IMR-90 (cell line): ENCODE results near the gene CHI3L1. TPM values are rescaled to one million over a fixed set of nuclear protein-coding genes. Genes with fewer than 3 reads are reported as not detected.

ENCODE experiments used
- ATAC-seq: fragments of 200-7000 bp; cut with Tn5 transposase; 2 replicates; pipeline ENCODE4 v1.9.1; 2020; ENCODE audit warnings: low read depth, mild to moderate bottlenecking, moderate library complexity
- BruUV-seq: library from RNA; stranded (reverse); fragments of 400-500 nt; replicated peaks from 2 replicates; lab custom pipeline; 2021; lab: Mats Ljungman, UMichigan
- CTCF ChIA-PET: fragments of 300-600 bp; formaldehyde crosslinking; extraction: SDS; loops from one replicate; lab custom pipeline; 2021; ENCODE audit warnings: antibody characterized with exemption; lab: Yijun Ruan, JAX
- POLR2A ChIA-PET: fragments of 300-600 bp; sonication (Branson Sonifier 250); formaldehyde crosslinking; loops from one replicate; lab custom pipeline; 2022; ENCODE audit warnings: antibody characterized with exemption; ENCODE audit not compliant: unreplicated experiment; lab: Charles Lee
- DNase-seq: peaks from one replicate; pipeline ENCODE4 v3.0.0; 2013
- H2AFZ ChIP-seq: replicated peaks from 2 replicates; pipeline ENCODE3; 2013; ENCODE audit warnings: low read length, mild to moderate bottlenecking; ENCODE audit not compliant: poor library complexity
- H2AK5ac ChIP-seq: 2 replicates; pipeline ENCODE4 v1.6.1; 2013; ENCODE audit warnings: low read depth, low read length, inconsistent platforms
- H2AK9ac ChIP-seq: replicated peaks from 2 replicates; pipeline ENCODE3; 2013; ENCODE audit warnings: mild to moderate bottlenecking, low read depth, low read length, moderate library complexity; ENCODE audit not compliant: poor library complexity
- H2BK120ac ChIP-seq: 2 replicates; pipeline ENCODE4 v1.6.1; 2013; ENCODE audit warnings: low read depth, low read length, inconsistent platforms
- H2BK15ac ChIP-seq: 3 replicates; pipeline ENCODE4 v1.6.1; 2013; ENCODE audit warnings: low read depth, low read length, inconsistent platforms
- H2BK20ac ChIP-seq: 2 replicates; pipeline ENCODE4 v1.6.1; 2013; ENCODE audit warnings: low read depth, mild to moderate bottlenecking, inconsistent platforms, low read length, moderate library complexity
- H2BK5ac ChIP-seq: 2 replicates; pipeline ENCODE4 v1.6.1; 2013; ENCODE audit warnings: mild to moderate bottlenecking, low read depth, low read length, inconsistent platforms; ENCODE audit not compliant: poor library complexity, severe bottlenecking
- H3K14ac ChIP-seq: replicated peaks from 2 replicates; pipeline ENCODE4 v1.6.1; 2013; ENCODE audit warnings: low read depth, low read length, inconsistent platforms
- H3K18ac ChIP-seq: 2 replicates; pipeline ENCODE4 v1.6.1; 2013; ENCODE audit warnings: low read depth, low read length, control low read depth
- H3K23ac ChIP-seq: 2 replicates; pipeline ENCODE4 v1.6.1; 2013; ENCODE audit warnings: low read depth, low read length, inconsistent platforms
- H3K27ac ChIP-seq: 2 replicates; pipeline ENCODE4 v1.5.1; 2013; ENCODE audit warnings: mild to moderate bottlenecking, control low read depth, low read length; ENCODE audit not compliant: insufficient read depth
- H3K27me3 ChIP-seq: 2 replicates; pipeline ENCODE4 v1.6.1; 2013; ENCODE audit warnings: low read length; ENCODE audit not compliant: control insufficient read depth, insufficient read depth
- H3K36me3 ChIP-seq: 2 replicates; pipeline ENCODE4 v1.6.1; 2013; ENCODE audit warnings: low read length, mixed read lengths; ENCODE audit not compliant: control insufficient read depth, insufficient read depth
- H3K4ac ChIP-seq: 2 replicates; pipeline ENCODE4 v1.6.1; 2013; ENCODE audit warnings: low read depth, low read length, inconsistent platforms
- H3K4me1 ChIP-seq: 2 replicates; pipeline ENCODE4 v1.6.1; 2013; ENCODE audit warnings: low read length, mixed read lengths; ENCODE audit not compliant: control insufficient read depth, insufficient read depth
- H3K4me2 ChIP-seq: 2 replicates; pipeline ENCODE4 v1.6.1; 2013; ENCODE audit warnings: low read depth, mild to moderate bottlenecking, control low read depth, low read length, moderate library complexity
- H3K4me3 ChIP-seq: 2 replicates; pipeline ENCODE4 v1.5.1; 2013; ENCODE audit warnings: low read depth, mild to moderate bottlenecking, control low read depth, low read length, moderate library complexity; ENCODE audit not compliant: insufficient read depth
- H3K56ac ChIP-seq: 2 replicates; pipeline ENCODE4 v1.6.1; 2013; ENCODE audit warnings: low read length, inconsistent platforms; ENCODE audit not compliant: insufficient read depth; ENCODE audit errors: extremely low read depth
- H3K79me1 ChIP-seq, 2 experiments: 2 replicates each; pipeline ENCODE4 v1.6.1; 2013; ENCODE audit warnings: low read length in 2 of 2, inconsistent platforms in 1 of 2, low read depth in 1 of 2
- H3K9ac ChIP-seq: 2 replicates; pipeline ENCODE4 v1.6.1; 2013; ENCODE audit warnings: low read depth, low read length, control low read depth
- H3K9me1 ChIP-seq: 2 replicates; pipeline ENCODE4 v1.6.1; 2013; ENCODE audit warnings: low read length, inconsistent platforms; ENCODE audit not compliant: insufficient read depth
- H3K9me3 ChIP-seq: 2 replicates; pipeline ENCODE4 v1.6.1; 2013; ENCODE audit warnings: low read length; ENCODE audit not compliant: control insufficient read depth, insufficient read depth
- H4K20me1 ChIP-seq: 2 replicates; pipeline ENCODE4 v1.6.1; 2013; ENCODE audit warnings: low read length, inconsistent platforms; ENCODE audit not compliant: insufficient read depth
- H4K5ac ChIP-seq: 2 replicates; pipeline ENCODE4 v1.6.1; 2013; ENCODE audit warnings: mild to moderate bottlenecking, low read depth, low read length, control low read depth
- H4K8ac ChIP-seq, 2 experiments: 2 replicates each; pipeline ENCODE4 v1.6.1; 2013; ENCODE audit warnings: low read depth in 2 of 2, low read length in 2 of 2, control low read depth in 1 of 2, inconsistent platforms in 1 of 2
- H4K91ac ChIP-seq: 2 replicates; pipeline ENCODE4 v1.6.1; 2013; ENCODE audit warnings: low read depth, low read length, inconsistent platforms; ENCODE audit not compliant: insufficient read depth
- BHLHE40 ChIP-seq: fragments of 150-350 bp; IDR thresholded peaks from 2 replicates; pipeline ENCODE4 v1.6.1; 2016; ENCODE audit warnings: mild to moderate bottlenecking, low read depth, low read length
- MAFK ChIP-seq: IDR thresholded peaks from 2 replicates; pipeline ENCODE4 v1.6.1; 2012; ENCODE audit warnings: low read depth, low read length, improper control_type of control experiment
- MAZ ChIP-seq: IDR thresholded peaks from 2 replicates; pipeline ENCODE4 v1.6.1; 2012; ENCODE audit warnings: low read depth, mild to moderate bottlenecking, low read length, improper control_type of control experiment, moderate library complexity, borderline replicate concordance
- RAD21 ChIP-seq: IDR thresholded peaks from 2 replicates; pipeline ENCODE4 v1.6.1; 2012; ENCODE audit warnings: low read length, improper control_type of control experiment
- RCOR1 ChIP-seq: IDR thresholded peaks from 2 replicates; pipeline ENCODE4 v1.6.1; 2012; ENCODE audit warnings: mild to moderate bottlenecking, low read length, improper control_type of control experiment; ENCODE audit not compliant: insufficient replicate concordance
- RFX5 ChIP-seq: IDR thresholded peaks from 2 replicates; pipeline ENCODE4 v1.8.0; 2012; ENCODE audit warnings: low read depth, mild to moderate bottlenecking, low read length, moderate library complexity
- SMC3 ChIP-seq: fragments of 150-350 bp; IDR thresholded peaks from 2 replicates; pipeline ENCODE4 v1.6.1; 2016; ENCODE audit warnings: low read depth, mild to moderate bottlenecking, antibody characterized with exemption, low read length, moderate library complexity
- WGBS, 2 experiments: methylation state at CpG; one replicate each; pipeline versions ENCODE4 v1.1.5 to v1.1.7; 2013; ENCODE audit warnings: missing lambda C conversion rate in 2 of 2; ENCODE audit not compliant: insufficient read length in 1 of 2; ENCODE audit errors: extremely low coverage in 2 of 2; 5-methylcytosine and 5-hydroxymethylcytosine counted together
- dilution Hi-C: fragments of 300-500 bp; cut with HindIII; formaldehyde crosslinking; loops from one replicate; pipeline ENCODE4 v1.14.3; 2018; ENCODE audit warnings: low sequenced_read_pairs; ENCODE audit not compliant: unreplicated experiment
- in situ Hi-C: fragments of 300-500 bp; cut with MboI; formaldehyde crosslinking; loops from 3 replicates; pipeline ENCODE4 v1.14.3; 2019; ENCODE audit warnings: low sequenced_read_pairs, inconsistent platforms, mixed read lengths
- intact Hi-C: fragments of 100-400 bp; cut with micrococcal nuclease; formaldehyde crosslinking; loops from 2 replicates; pipeline ENCODE4 v1.10.0; 2022
- polyA plus RNA-seq, 3 experiments: library from polyadenylated mRNA; depleted of rRNA; stranded (reverse); fragments of >200 nt; gene quantifications; 2 replicates each; pipeline ENCODE4 v1.2.3, GENCODE V29; 2012; ENCODE audit warnings: low replicate concordance in 1 of 3
- total RNA-seq: library from RNA; depleted of rRNA; stranded (reverse); fragments of >200 nt; gene quantifications from 2 replicates; pipeline ENCODE4 v1.2.3, GENCODE V29; 2012

CHI3L1 gene
- total and polyA plus RNA-seq, 2 of the 4 experiments (the other 2 are of a cell fraction): 0.17 TPM; not detected in 1

GRCh38 chr1:203142124-203142523, 44.4 kb downstream of the CHI3L1 start:
- no peak overlapping the region for H3K14ac ChIP-seq
- 100% methylated on average over 1 of the region's 6 CpGs; no CpG with 5 or more reads in 1 of the 2 experiments for WGBS, 2 experiments
- H2AFZ ChIP-seq: no peak overlapping the region
- H4K8ac ChIP-seq: no peak overlapping the region
- no peaks in the 10 kb centered on the region for H3K36me3 ChIP-seq
- intact Hi-C loops (no loop called here), dilution Hi-C loops (no loop called here), in situ Hi-C loops (no loop called here)
- no peak overlapping the region for H3K27ac ChIP-seq
- no peaks in the 10 kb centered on the region for H3K79me1 ChIP-seq
- H2BK15ac ChIP-seq: no peak overlapping the region
- H3K4me1 ChIP-seq: no peaks in the 10 kb centered on the region; the same call in 1 of the 2 replicates
- BruUV-seq: no TSS peak
- peaks cover 36% of the 10 kb centered on the region for H3K27me3 ChIP-seq
- no peak overlapping the region for H2BK5ac ChIP-seq
- TF ChIP-seq RFX5 (no peak), BHLHE40 (no peak), SMC3 (no peak), MAFK (no peak), MAZ (no peak), RAD21 (no peak), RCOR1 (no peak)
- no peak overlapping the region for H4K91ac ChIP-seq
- DNase-seq: no peak
- ChIA-PET CTCF (interaction anchor here (0.7 kb wide), 1 partner anchor 14 kb away, joined by 4 read pairs; no protein-coding TSS in a partner anchor), POLR2A (no interaction called here)
- no peak overlapping the region for H2BK120ac ChIP-seq
- H3K4me3 ChIP-seq: no peak overlapping the region
- no peak overlapping the region for H2BK20ac ChIP-seq
- H4K20me1 ChIP-seq: no peaks in the 10 kb centered on the region
- no peak overlapping the region for H3K9ac ChIP-seq
- no peak overlapping the region for H3K56ac ChIP-seq
- H3K9me3 ChIP-seq: peaks cover 2% of the 10 kb centered on the region; the same call in 1 of the 2 replicates
- H2AK5ac ChIP-seq: no peak overlapping the region
- no peak overlapping the region for H3K18ac ChIP-seq
- no peak overlapping the region for H4K5ac ChIP-seq
- no peak overlapping the region for H3K23ac ChIP-seq
- no peak overlapping the region for H2AK9ac ChIP-seq
- no peak overlapping the region for H3K4ac ChIP-seq
- H3K9me1 ChIP-seq: no peaks in the 10 kb centered on the region
- ATAC-seq: no peak
- no peak overlapping the region for H3K4me2 ChIP-seq
